ENCODE data around the gene ZC3H7A. TPM values are rescaled to one million over a fixed set of nuclear protein-coding genes. Genes with fewer than 3 reads are reported as not detected.

ZC3H7A gene
- total and polyA plus RNA-seq, 2 of the 8 experiments (the other 6 are each of a cell fraction or from before 2014, with no cell fraction given): 32.0 to 55.9 TPM

DNA sequence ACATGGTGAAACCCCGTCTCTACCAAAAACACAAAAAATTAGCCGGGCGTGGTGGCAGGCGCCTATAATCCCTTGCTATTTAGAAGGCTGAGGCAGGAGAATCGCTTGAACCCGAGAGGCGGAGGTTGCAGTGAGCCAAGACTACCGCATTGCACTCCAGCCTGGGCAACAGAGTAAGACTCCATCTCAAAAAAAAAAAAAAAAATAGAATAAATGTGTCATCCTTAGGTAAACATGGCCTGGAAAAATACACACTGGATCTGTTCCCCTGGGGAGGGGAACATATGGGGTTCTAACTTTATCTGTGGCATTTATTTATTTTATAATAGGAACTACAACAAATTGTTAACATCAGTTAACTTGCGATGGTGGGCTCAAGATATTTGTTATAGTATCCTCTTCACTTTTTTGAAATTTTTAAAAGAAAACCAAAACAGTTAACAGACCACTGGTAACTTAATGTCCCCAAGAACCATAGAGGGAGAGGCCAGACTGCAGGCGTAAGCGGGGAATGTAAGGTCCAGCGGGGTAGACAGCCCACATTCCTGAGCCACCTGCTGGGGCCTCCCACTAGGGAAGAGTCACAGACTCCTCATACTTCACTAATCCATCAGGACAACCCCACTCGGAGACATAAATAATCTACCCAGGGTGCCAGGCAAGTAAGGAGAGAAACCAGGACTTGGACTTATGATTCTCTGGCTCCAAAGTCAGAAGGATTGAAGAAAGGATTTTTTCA lies 41.9 kb downstream of the ZC3H7A start:
- H2BK120ac ChIP-seq (replicated peaks; ENCODE audit: low read depth, low read length): no peak overlapping the region
- H3K36me3 ChIP-seq (ENCODE audit: control insufficient read depth in 2 of 4, insufficient read depth in 4 of 4, low read length in 3 of 4): peaks cover 16 to 52% (median 47%) of the 10 kb centered on the region in 4 experiments
- no peak overlapping the region for H3K27ac ChIP-seq (ENCODE audit: low read depth, low read length)
- no peaks in the 10 kb centered on the region for H3K79me2 ChIP-seq (ENCODE audit: control insufficient read depth in 1 of 2, insufficient read depth in 2 of 2, low read length in 2 of 2)
- POLR2A ChIA-PET (ENCODE audit: partially characterized antibody): interaction anchor here (0.6 to 1.1 kb wide), 2 partner anchors 12 to 83 kb away, joined by 3 read pairs; partner anchors contain the start of gene TXNDC11
- H2BK15ac ChIP-seq (ENCODE audit: low read length): no peak overlapping the region
- no peak overlapping the region for H3K9ac ChIP-seq (replicated peaks in 1 of 4; ENCODE audit: extremely low read depth in 1 of 4, low read depth in 3 of 4, low read length in 3 of 4)
- H3K27me3 ChIP-seq (replicated peaks in 1 of 4; ENCODE audit: control insufficient read depth in 3 of 4, extremely low read depth in 1 of 4, insufficient read depth in 3 of 4, low read length in 3 of 4): no peaks in the 10 kb centered on the region
- no peak overlapping the region for H3K56ac ChIP-seq (replicated peaks; ENCODE audit: insufficient read length, low read depth, low read length)
- no peaks in the 10 kb centered on the region for H3K23me2 ChIP-seq (ENCODE audit: low read depth, low read length)
- H2BK20ac ChIP-seq (ENCODE audit: low read length): no peak overlapping the region
- H2AFZ ChIP-seq (ENCODE audit: low read length): no peak overlapping the region
- H3K79me1 ChIP-seq (ENCODE audit: low read depth, low read length): no peaks in the 10 kb centered on the region
- no peak for FAIRE-seq
- no peak overlapping the region for H2BK12ac ChIP-seq (ENCODE audit: low read depth, low read length)
- H4K8ac ChIP-seq (ENCODE audit: extremely low read depth, insufficient read depth, low read length): no peak overlapping the region
- H4K20me1 ChIP-seq (replicated peaks in 1 of 2; ENCODE audit: control insufficient read depth in 1 of 2, insufficient read depth in 2 of 2, low read length in 2 of 2): no peaks in the 10 kb centered on the region
- no peak overlapping the region for H3K4me3 ChIP-seq (ENCODE audit: extremely low read depth in 1 of 4, insufficient read depth in 2 of 4, low read depth in 3 of 4, low read length in 4 of 4)
- no peak overlapping the region for H3K4me2 ChIP-seq (ENCODE audit: insufficient read depth in 1 of 2, low read depth in 2 of 2, low read length in 2 of 2)
- no peak overlapping the region for H3K23ac ChIP-seq (ENCODE audit: insufficient read length)
- H3K4me1 ChIP-seq (replicated peaks in 1 of 4; ENCODE audit: control insufficient read depth in 3 of 4, insufficient read depth in 4 of 4, low read length in 3 of 4): no peaks in the 10 kb centered on the region
- H4K5ac ChIP-seq (ENCODE audit: insufficient read length, low read depth, low read length): no peak overlapping the region
- H3K18ac ChIP-seq (ENCODE audit: extremely low read depth, low read length): no peak overlapping the region
- no peak overlapping the region for H4K91ac ChIP-seq (replicated peaks; ENCODE audit: insufficient read length, low read length)
- DNase-seq (ENCODE audit: low read depth in 1 of 2, low spot score in 2 of 2): no peak
- H3K14ac ChIP-seq (ENCODE audit: insufficient read length): no peak overlapping the region
- H3K9me3 ChIP-seq (ENCODE audit: insufficient read depth in 2 of 2, low read depth in 1 of 2, low read length in 1 of 2): no peaks in the 10 kb centered on the region
- CTCF ChIA-PET (ENCODE audit: partially characterized antibody): interaction anchor here (0.8 kb wide), 1 partner anchor 9 kb away, joined by 3 read pairs; no protein-coding TSS in a partner anchor
- no peak overlapping the region for H2BK5ac ChIP-seq (ENCODE audit: low read depth, low read length)
- H3K4ac ChIP-seq (replicated peaks; ENCODE audit: insufficient read length, low read depth, low read length): no peak overlapping the region
- 95% methylated on average over 9 of the region's 13 CpGs; no CpG with 5 or more reads in 1 of the 2 experiments for WGBS, 2 experiments (ENCODE audit: extremely low coverage in 1 of 2, insufficient coverage in 1 of 2, insufficient read length in 1 of 2, insufficient replicate concordance in 2 of 2, low coverage in 1 of 2, low lambda C conversion rate in 2 of 2, missing lambda C conversion rate in 1 of 2)
- TF ChIP-seq SUZ12 (IDR thresholded peaks at IDR 0.05; ENCODE audit: low read length): no peak
- no peak for TF ChIP-seq ZNF274 (IDR thresholded peaks at IDR 0.05; ENCODE audit: borderline replicate concordance, extremely low read depth, low read length)
- no peak for TF ChIP-seq KDM1A (IDR thresholded peaks at IDR 0.05; ENCODE audit: borderline replicate concordance, low read length)
- no peak for TF ChIP-seq TBP (IDR thresholded peaks at IDR 0.05; ENCODE audit: low read depth, low read length)
- TF ChIP-seq EP300 (IDR thresholded peaks at IDR 0.05; ENCODE audit: borderline replicate concordance in 1 of 2, low read depth in 2 of 2, low read length in 2 of 2): no peak
- no peak for TF ChIP-seq TAF1 (IDR thresholded peaks at IDR 0.05; ENCODE audit: low read depth, low read length)
- no peak for TF ChIP-seq RXRA (IDR thresholded peaks at IDR 0.05; ENCODE audit: insufficient read depth, low read depth, low read length)
- no peak for TF ChIP-seq CBX5 (IDR thresholded peaks at IDR 0.05; ENCODE audit: low read depth, low read length)
- TF ChIP-seq RNF2 (IDR thresholded peaks at IDR 0.05; ENCODE audit: borderline replicate concordance, low read depth, low read length, missing control alignments, poor library complexity, severe bottlenecking): no peak
- no peak for TF ChIP-seq CBX8 (IDR thresholded peaks at IDR 0.05; ENCODE audit: borderline replicate concordance, low read depth, low read length)
- TF ChIP-seq RFX5 (IDR thresholded peaks at IDR 0.05; ENCODE audit: borderline replicate concordance, low read depth, low read length): no peak
- H2AK5ac ChIP-seq (ENCODE audit: low read depth, low read length): no peak overlapping the region
